Midbrain (tissue), 1 donor: Measurements from ENCODE around the gene UBP1.
"Not testable (repeated sequence)": the region's sequence is repeated elsewhere in the genome, so short reads cannot be mapped to it uniquely, and the experiment has no call there.

ENCODE experiments used
- DNase-seq: peaks from one replicate; lab custom pipeline; 2025; lab: John Stamatoyannopoulos, UW

The UBP1 gene

GRCh38 chr3:33389908-33390307 lies 50.3 kb downstream of the UBP1 start:
- no peak for DNase-seq

GRCh38 chr3:33388374-33389100 lies 51.7 kb downstream of the UBP1 start:
- DNase-seq: no peak

- DNase-seq: no peak
These were observed 53.6 kb downstream of the UBP1 start for GRCh38 chr3:33386631-33387030.

GRCh38 chr3:33385423-33385822 lies 54.8 kb downstream of the UBP1 start:
- DNase-seq: no peak

GRCh38 chr3:33383951-33384350 lies 56.3 kb downstream of the UBP1 start:
- DNase-seq: no peak

- no peak for DNase-seq
These were observed 59.6 kb downstream of the UBP1 start for GRCh38 chr3:33380653-33381052.

GRCh38 chr3:33377931-33378330 lies 62.3 kb downstream of the UBP1 start:
- DNase-seq: no peak

- no peak for DNase-seq
These were observed 62.7 kb downstream of the UBP1 start for GRCh38 chr3:33377489-33377888.

GRCh38 chr3:33373082-33373437 lies 67.1 kb downstream of the UBP1 start:
- no peak for DNase-seq

- peak; percentile 71 for DNase-seq
These were observed 67.8 kb downstream of the UBP1 start for GRCh38 chr3:33372218-33373081.

GRCh38 chr3:33364531-33365128 lies 75.6 kb downstream of the UBP1 start:
- DNase-seq: no peak

GRCh38 chr3:33364060-33364459 lies 76.1 kb downstream of the UBP1 start:
- DNase-seq: no peak

- no peak for DNase-seq
These were observed 76.9 kb downstream of the UBP1 start for GRCh38 chr3:33363113-33363800.

GRCh38 chr3:33360136-33360825 lies 79.9 kb downstream of the UBP1 start:
- no peak for DNase-seq

GRCh38 chr3:33358172-33358781 lies 81.9 kb downstream of the UBP1 start:
- no peak for DNase-seq

GRCh38 chr3:33355611-33356010 lies 84.6 kb downstream of the UBP1 start:
- DNase-seq: no peak

GRCh38 chr3:33339758-33340157 lies 100.4 kb downstream of the UBP1 start:
- no peak for DNase-seq

GRCh38 chr3:33338936-33339465 lies 101.2 kb downstream of the UBP1 start:
- not testable (repeated sequence) for DNase-seq
